ENCODE results near the gene ASCC2. TPM values are rescaled to one million over a fixed set of nuclear protein-coding genes. Genes with fewer than 3 reads are reported as not detected.

Gene ASCC2
- total and polyA plus RNA-seq, 2 donors from 2014 or later = 41.9 to 51.3 TPM

GRCh38 chr22:29767171-29768051 lies 70.7 kb downstream of the ASCC2 start, which contains the start of gene UQCR10:
UQCR10 (plus strand) TSS chr22:29767369; CDS start chr22:29767399, 30 bp downstream.
- H3K9ac ChIP-seq (ENCODE audit: low read length in 3 of 3) = peak within 1 kb of the TSS; percentile 96 to 99 (median 97)
- intact Hi-C loops (cut with DNase I) = no loop called here
- H3K36me3 ChIP-seq (ENCODE audit: control insufficient read depth in 2 of 3, insufficient read depth in 3 of 3, low read length in 3 of 3) = peaks cover 0 to 12% (median 5%) of the 10 kb centered on the region in 3 donors
- TF ChIP-seq, protein P1, sequence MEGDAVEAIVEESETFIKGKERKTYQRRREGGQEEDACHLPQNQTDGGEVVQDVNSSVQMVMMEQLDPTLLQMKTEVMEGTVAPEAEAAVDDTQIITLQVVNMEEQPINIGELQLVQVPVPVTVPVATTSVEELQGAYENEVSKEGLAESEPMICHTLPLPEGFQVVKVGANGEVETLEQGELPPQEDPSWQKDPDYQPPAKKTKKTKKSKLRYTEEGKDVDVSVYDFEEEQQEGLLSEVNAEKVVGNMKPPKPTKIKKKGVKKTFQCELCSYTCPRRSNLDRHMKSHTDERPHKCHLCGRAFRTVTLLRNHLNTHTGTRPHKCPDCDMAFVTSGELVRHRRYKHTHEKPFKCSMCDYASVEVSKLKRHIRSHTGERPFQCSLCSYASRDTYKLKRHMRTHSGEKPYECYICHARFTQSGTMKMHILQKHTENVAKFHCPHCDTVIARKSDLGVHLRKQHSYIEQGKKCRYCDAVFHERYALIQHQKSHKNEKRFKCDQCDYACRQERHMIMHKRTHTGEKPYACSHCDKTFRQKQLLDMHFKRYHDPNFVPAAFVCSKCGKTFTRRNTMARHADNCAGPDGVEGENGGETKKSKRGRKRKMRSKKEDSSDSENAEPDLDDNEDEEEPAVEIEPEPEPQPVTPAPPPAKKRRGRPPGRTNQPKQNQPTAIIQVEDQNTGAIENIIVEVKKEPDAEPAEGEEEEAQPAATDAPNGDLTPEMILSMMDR (IDR thresholded peaks at IDR 0.05; ENCODE audit: borderline replicate concordance, extremely low read depth, insufficient read depth) = no peak
- FAIRE-seq (no peak), DNase-seq (peak; percentile 92 to 98 (median 97))
- H3K27ac ChIP-seq (ENCODE audit: low read depth in 2 of 2, low read length in 2 of 2) = peak within 1 kb of the TSS; percentile 91 to 94
- peaks cover 0 to 20% (median 12%) of the 10 kb centered on the region in 3 donors for H3K4me1 ChIP-seq (ENCODE audit: control insufficient read depth in 2 of 3, insufficient read depth in 2 of 3, low read depth in 1 of 3, low read length in 3 of 3)
- H3K27me3 ChIP-seq (ENCODE audit: control insufficient read depth, insufficient read depth, low read length) = no peaks in the 10 kb centered on the region
- peak within 1 kb of the TSS; percentile 98 to 100 (median 99) for H3K4me3 ChIP-seq (ENCODE audit: low read length in 3 of 3)
- no peaks in the 10 kb centered on the region for H3K9me3 ChIP-seq (ENCODE audit: control insufficient read depth in 2 of 3, insufficient read depth in 1 of 3, low read length in 3 of 3)

- peak within 1 kb of the TSS; percentile 96 to 99 (median 97) for H3K9ac ChIP-seq (ENCODE audit: low read length in 3 of 3)
- H3K4me1 ChIP-seq (ENCODE audit: control insufficient read depth in 2 of 3, insufficient read depth in 2 of 3, low read depth in 1 of 3, low read length in 3 of 3) = peaks cover 0 to 20% (median 12%) of the 10 kb centered on the region in 3 donors
- no peaks in the 10 kb centered on the region for H3K27me3 ChIP-seq (ENCODE audit: control insufficient read depth, insufficient read depth, low read length)
- H3K9me3 ChIP-seq (ENCODE audit: control insufficient read depth in 2 of 3, insufficient read depth in 1 of 3, low read length in 3 of 3) = no peaks in the 10 kb centered on the region
- DNase-seq (peak; percentile 97 to 99 (median 97)), FAIRE-seq (peak; percentile 66)
- intact Hi-C loops (cut with DNase I) = no loop called here
- H3K4me3 ChIP-seq (ENCODE audit: low read length in 3 of 3) = peak within 1 kb of the TSS; percentile 98 to 100 (median 99)
- TF ChIP-seq, protein P1 (IDR thresholded peaks at IDR 0.05; ENCODE audit: borderline replicate concordance, extremely low read depth, insufficient read depth) = no peak
- peak within 1 kb of the TSS; percentile 91 to 94 for H3K27ac ChIP-seq (ENCODE audit: low read depth in 2 of 2, low read length in 2 of 2)
- H3K36me3 ChIP-seq (ENCODE audit: control insufficient read depth in 2 of 3, insufficient read depth in 3 of 3, low read length in 3 of 3) = peaks cover 0 to 12% (median 5%) of the 10 kb centered on the region in 3 donors
Observed at GRCh38 chr22:29766632-29767170, 71.4 kb downstream of the ASCC2 start, which contains the start of gene ZMAT5. ZMAT5 (minus strand) TSS chr22:29767007; CDS start chr22:29748544, 18,463 bp downstream.

GRCh38 chr22:29765905-29766631 lies 72.0 kb downstream of the ASCC2 start:
- intact Hi-C loops (cut with DNase I) = no loop called here
- no peaks in the 10 kb centered on the region for H3K9me3 ChIP-seq (ENCODE audit: control insufficient read depth in 2 of 3, insufficient read depth in 1 of 3, low read length in 3 of 3)
- peak overlapping the region; percentile 88 to 100 (median 98) for H3K4me3 ChIP-seq (ENCODE audit: low read length in 3 of 3)
- no peaks in the 10 kb centered on the region for H3K27me3 ChIP-seq (ENCODE audit: control insufficient read depth, insufficient read depth, low read length)
- peaks cover 0 to 20% (median 12%) of the 10 kb centered on the region in 3 donors for H3K4me1 ChIP-seq (ENCODE audit: control insufficient read depth in 2 of 3, insufficient read depth in 2 of 3, low read depth in 1 of 3, low read length in 3 of 3)
- peak overlapping the region; percentile 79 to 85 (median 79) for H3K9ac ChIP-seq (ENCODE audit: low read length in 3 of 3)
- H3K36me3 ChIP-seq (ENCODE audit: control insufficient read depth in 2 of 3, insufficient read depth in 3 of 3, low read length in 3 of 3) = peaks cover 0 to 12% (median 5%) of the 10 kb centered on the region in 3 donors
- TF ChIP-seq, protein P1 (IDR thresholded peaks at IDR 0.05; ENCODE audit: borderline replicate concordance, extremely low read depth, insufficient read depth) = no peak
- H3K27ac ChIP-seq (ENCODE audit: low read depth in 2 of 2, low read length in 2 of 2) = peak overlapping the region; percentile 52 to 77
- FAIRE-seq = no peak
- DNase-seq = peak in 3 of 5 donors; percentile 30 to 71 (median 53)

All from kidney (tissue), 14 donors.